Stimulated activated CD8-positive, alpha-beta memory T cell treated with anti-CD3 and anti-CD28 coated beads, Interleukin-7, amount 100 ng/mL, for 24 hours (primary cell): ENCODE measurements around the gene TMC8.
A peak's percentile ranks its signal among the peaks of the same experiment; 100 is the strongest.
"Not testable (repeated sequence)": the region's sequence is repeated elsewhere in the genome, so short reads cannot be mapped to it uniquely, and the experiment has no call there.

Experiments used
- DNase-seq: peaks from one replicate; pipeline ENCODE4 v3.0.0-alpha.2; 2020; ENCODE audit warnings: low read depth

Gene TMC8

GRCh38 chr17:78135858-78136500 is 5.4 kb downstream of the TMC8 start:
- DNase-seq = no peak

GRCh38 chr17:78137392-78138203 is 7.0 kb downstream of the TMC8 start:
- no peak for DNase-seq

GRCh38 chr17:78138204-78139060 is 7.9 kb downstream of the TMC8 start:
- no peak for DNase-seq

GRCh38 chr17:78139861-78140168 is 9.2 kb downstream of the TMC8 start:
- DNase-seq = not testable (repeated sequence)

GRCh38 chr17:78140169-78141051 is 9.8 kb downstream of the TMC8 start:
- peak; percentile 90 for DNase-seq

- DNase-seq = no peak
Measured at GRCh38 chr17:78141437-78142118, 11.0 kb downstream of the TMC8 start.

GRCh38 chr17:78142119-78142861 is 11.7 kb downstream of the TMC8 start:
- DNase-seq = no peak

- DNase-seq = no peak
Measured at GRCh38 chr17:78143214-78144146, 12.9 kb downstream of the TMC8 start.

- no peak for DNase-seq
Measured at GRCh38 chr17:78144147-78144719, 13.7 kb downstream of the TMC8 start.

- DNase-seq = no peak
Measured at GRCh38 chr17:78144736-78145641, 14.4 kb downstream of the TMC8 start.

- no peak for DNase-seq
Measured at GRCh38 chr17:78146471-78146869, 15.9 kb downstream of the TMC8 start.

GRCh38 chr17:78146881-78147280 is 16.3 kb downstream of the TMC8 start:
- DNase-seq = no peak

- no peak for DNase-seq
Measured at GRCh38 chr17:78147315-78147998, 16.9 kb downstream of the TMC8 start.

GRCh38 chr17:78148286-78149016 is 17.9 kb downstream of the TMC8 start:
- no peak for DNase-seq

- no peak for DNase-seq
Measured at GRCh38 chr17:78151514-78152008, 21.0 kb downstream of the TMC8 start.
